ENCODE measurements around the gene SERPINB6.

Gene SERPINB6

GRCh38 chr6:2999618-3000557 is 28.5 kb upstream of the SERPINB6 start, which contains the start of gene NQO2:
Gene NQO2, plus strand, starts transcription at chr6:2999894. Its CDS starts 6,659 bp downstream, at chr6:3006553.
- no peak for TF ChIP-seq CTCF (IDR thresholded peaks at IDR 0.05; ENCODE audit: low read depth, low read length)
- DNase-seq (ENCODE audit: low read depth in 2 of 2): peak; percentile 88 to 89
- H3K4me3 ChIP-seq (replicated peaks in 1 of 2; ENCODE audit: low read depth in 2 of 2, low read length in 2 of 2): peak within 1 kb of the TSS; percentile 66 to 83

GRCh38 chr6:2998998-2999617 is 27.7 kb upstream of the SERPINB6 start:
- H3K4me3 ChIP-seq (replicated peaks in 1 of 2; ENCODE audit: low read depth in 2 of 2, low read length in 2 of 2): peak overlapping the region; percentile 57 to 61
- TF ChIP-seq CTCF (IDR thresholded peaks at IDR 0.05; ENCODE audit: low read depth, low read length): no peak
- peak; percentile 84 to 93 for DNase-seq (ENCODE audit: low read depth in 2 of 2)

GRCh38 chr6:2998249-2998997 is 27.1 kb upstream of the SERPINB6 start:
- peak overlapping the region in 1 of 2 donors; percentile 61 for H3K4me3 ChIP-seq (replicated peaks in 1 of 2; ENCODE audit: low read depth in 2 of 2, low read length in 2 of 2)
- DNase-seq (ENCODE audit: low read depth in 2 of 2): peak; percentile 20 to 31
- peak; percentile 34 for TF ChIP-seq CTCF (IDR thresholded peaks at IDR 0.05; ENCODE audit: low read depth, low read length)

GRCh38 chr6:2993755-2994317 is 22.5 kb upstream of the SERPINB6 start:
- no peak for DNase-seq (ENCODE audit: low read depth in 2 of 2)
- TF ChIP-seq CTCF (IDR thresholded peaks at IDR 0.05; ENCODE audit: low read depth, low read length): no peak
- H3K4me3 ChIP-seq (replicated peaks in 1 of 2; ENCODE audit: low read depth in 2 of 2, low read length in 2 of 2): no peak overlapping the region

GRCh38 chr6:2992330-2992979 is 21.1 kb upstream of the SERPINB6 start:
- H3K4me3 ChIP-seq (replicated peaks in 1 of 2; ENCODE audit: low read depth in 2 of 2, low read length in 2 of 2): no peak overlapping the region
- no peak for DNase-seq (ENCODE audit: low read depth in 2 of 2)
- no peak for TF ChIP-seq CTCF (IDR thresholded peaks at IDR 0.05; ENCODE audit: low read depth, low read length)

All from cardiac fibroblast (primary cell).